Measurements from ENCODE around the gene RNF212B.
"Not testable (repeated sequence)": the region's sequence is repeated elsewhere in the genome, so short reads cannot be mapped to it uniquely, and the experiment has no call there.

The RNF212B gene

DNA sequence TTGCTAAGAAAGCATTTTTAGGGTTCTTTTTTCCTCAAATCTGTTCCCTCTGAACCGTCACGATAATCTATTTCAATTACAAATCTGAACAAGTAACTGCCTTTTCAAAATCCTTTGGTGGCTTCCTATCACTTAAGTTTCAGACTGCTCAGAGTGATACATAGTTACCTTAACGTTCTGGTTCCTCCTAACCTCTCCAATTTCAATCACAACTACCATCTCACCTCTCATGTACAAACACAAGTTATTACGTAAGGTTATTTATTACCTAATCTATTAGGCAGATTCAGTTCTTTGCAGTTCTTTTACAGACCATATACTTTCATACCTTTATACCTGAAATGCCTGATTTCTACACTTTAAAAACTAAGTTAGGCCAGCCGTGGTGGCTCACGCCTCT is 12.1 kb downstream of the RNF212B start:
- TF ChIP-seq, protein P1, sequence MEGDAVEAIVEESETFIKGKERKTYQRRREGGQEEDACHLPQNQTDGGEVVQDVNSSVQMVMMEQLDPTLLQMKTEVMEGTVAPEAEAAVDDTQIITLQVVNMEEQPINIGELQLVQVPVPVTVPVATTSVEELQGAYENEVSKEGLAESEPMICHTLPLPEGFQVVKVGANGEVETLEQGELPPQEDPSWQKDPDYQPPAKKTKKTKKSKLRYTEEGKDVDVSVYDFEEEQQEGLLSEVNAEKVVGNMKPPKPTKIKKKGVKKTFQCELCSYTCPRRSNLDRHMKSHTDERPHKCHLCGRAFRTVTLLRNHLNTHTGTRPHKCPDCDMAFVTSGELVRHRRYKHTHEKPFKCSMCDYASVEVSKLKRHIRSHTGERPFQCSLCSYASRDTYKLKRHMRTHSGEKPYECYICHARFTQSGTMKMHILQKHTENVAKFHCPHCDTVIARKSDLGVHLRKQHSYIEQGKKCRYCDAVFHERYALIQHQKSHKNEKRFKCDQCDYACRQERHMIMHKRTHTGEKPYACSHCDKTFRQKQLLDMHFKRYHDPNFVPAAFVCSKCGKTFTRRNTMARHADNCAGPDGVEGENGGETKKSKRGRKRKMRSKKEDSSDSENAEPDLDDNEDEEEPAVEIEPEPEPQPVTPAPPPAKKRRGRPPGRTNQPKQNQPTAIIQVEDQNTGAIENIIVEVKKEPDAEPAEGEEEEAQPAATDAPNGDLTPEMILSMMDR (IDR thresholded peaks at IDR 0.05; ENCODE audit: extremely low read depth, missing control alignments) = no peak

DNA sequence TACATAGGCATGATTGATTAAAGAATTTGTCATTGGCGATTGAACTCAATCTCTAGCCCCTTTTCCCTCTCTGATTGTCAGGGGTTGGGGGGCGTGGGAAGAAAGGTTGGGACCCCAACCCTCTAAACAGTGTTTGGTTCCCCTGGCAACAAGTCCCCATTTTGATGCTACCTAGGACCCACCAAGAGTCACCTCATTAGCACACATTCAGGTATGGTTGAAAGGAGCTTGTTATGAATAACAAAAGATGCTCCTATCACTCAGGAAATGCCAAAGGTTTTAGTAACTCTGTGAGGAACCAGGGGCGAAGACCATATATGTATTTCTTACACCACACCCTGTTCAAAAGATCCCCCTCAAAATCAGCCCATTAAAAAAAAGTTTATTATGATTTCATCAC is 14.3 kb downstream of the RNF212B start:
- TF ChIP-seq, protein P1 (IDR thresholded peaks at IDR 0.05; ENCODE audit: extremely low read depth, missing control alignments) = no peak
- DNase-seq (ENCODE audit: low spot score) = no peak

More for the DNA sequence above, 12.1 kb downstream of the RNF212B start:
- DNase-seq (ENCODE audit: low spot score) = no peak

DNA sequence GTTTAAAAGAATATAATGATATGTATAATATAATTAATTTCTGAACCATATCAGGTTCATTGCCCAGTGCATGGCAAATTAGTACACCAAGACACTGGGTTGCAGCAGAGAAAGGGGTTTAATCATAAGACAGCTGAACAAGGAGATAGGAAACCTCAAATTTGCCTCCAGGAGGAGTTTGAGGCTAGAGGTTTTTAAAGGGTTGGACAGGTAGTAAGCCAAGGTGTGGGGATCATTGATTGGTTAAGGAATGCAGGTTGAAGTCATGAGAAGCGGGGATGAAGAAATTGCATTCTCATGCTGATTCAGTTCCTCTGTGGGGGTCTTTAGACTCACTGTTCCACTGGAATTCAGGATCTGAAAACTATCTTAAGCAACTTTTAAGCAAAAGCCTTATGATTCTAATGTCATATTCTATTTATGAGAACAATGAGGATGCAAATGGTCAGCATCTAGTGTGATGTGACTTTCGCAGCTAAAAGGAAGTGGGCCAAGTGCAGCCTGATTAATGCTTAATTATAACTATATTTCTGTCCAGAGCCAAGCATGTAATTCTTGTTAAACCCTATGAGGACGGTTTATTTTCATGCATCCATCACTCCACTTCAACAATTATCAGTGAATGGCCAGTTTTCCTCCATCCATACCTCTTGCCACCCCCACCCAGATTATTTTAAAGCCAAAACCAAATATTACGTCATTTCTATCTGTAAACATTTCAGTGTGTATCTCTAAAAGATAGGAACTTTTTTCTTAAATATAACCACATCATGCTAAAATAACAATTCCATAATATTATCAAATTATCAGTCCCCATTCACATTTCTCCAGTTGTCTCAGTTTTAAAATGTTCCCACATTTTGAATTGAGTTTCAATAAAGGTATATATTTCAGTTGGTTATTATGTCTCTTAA is 14.9 kb downstream of the RNF212B start:
- TF ChIP-seq, protein P1 (IDR thresholded peaks at IDR 0.05; ENCODE audit: extremely low read depth, missing control alignments) = no peak
- DNase-seq (ENCODE audit: low spot score) = no peak

DNA sequence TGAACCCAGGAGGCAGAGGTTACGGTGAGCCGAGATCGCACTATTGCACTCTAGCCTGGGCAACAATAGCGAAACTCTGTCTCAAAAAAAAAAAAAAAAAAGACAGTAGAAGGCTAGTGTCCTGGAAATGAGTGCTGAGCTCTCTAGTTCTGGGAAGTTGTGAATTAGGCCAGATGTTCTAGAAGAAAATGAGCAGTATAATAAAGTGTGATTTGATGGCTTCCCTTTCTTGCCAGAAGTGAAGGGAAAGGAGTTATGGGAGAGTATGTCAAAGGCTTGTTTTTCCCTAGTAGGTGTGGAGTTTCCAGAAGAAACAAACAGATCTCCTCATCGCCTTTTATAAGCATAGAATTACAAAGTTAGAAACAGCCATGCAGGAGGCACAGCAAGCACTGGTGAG is 20.5 kb downstream of the RNF212B start:
- TF ChIP-seq, protein P1 (IDR thresholded peaks at IDR 0.05; ENCODE audit: extremely low read depth, missing control alignments) = no peak
- DNase-seq (ENCODE audit: low spot score) = no peak

DNA sequence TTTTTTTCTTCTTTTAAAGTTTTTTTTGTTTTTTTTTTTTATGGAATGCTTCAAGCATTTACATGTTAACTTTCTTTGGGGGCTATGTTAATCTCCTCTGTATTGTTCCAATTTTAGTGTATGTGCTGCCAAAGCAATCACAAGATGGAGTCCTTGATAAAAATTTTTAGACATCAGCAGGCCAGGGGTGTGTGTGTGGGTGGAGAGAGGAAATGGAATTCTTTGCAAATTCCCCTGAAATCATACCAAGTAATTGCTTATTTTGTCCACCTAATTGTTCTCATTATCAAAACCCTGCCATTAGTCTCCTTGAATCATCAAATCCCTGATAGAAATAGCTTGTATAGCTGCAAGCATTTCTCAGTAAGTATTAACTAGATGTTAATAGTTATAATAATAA is 21.7 kb downstream of the RNF212B start:
- DNase-seq (ENCODE audit: low spot score) = no peak
- TF ChIP-seq, protein P1 (IDR thresholded peaks at IDR 0.05; ENCODE audit: extremely low read depth, missing control alignments) = no peak

DNA sequence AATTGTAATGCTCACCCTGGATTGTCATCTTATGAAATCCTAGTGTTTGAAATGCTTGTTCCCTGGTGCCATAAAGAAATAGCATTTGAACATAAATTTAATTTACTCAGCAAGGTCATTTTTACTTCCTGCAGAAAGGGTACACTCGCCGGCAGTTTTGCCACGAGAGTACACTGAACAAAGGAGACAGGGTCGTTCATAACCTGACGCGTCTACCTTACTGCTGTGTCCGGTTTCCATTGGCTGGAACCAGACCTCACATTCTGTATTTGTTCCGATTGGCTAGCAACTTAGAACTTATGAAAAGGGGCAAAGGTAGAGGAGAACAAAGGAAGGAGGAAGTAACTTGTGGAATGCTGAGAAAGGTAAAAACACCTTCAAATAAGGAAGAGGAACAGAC is 23.1 kb downstream of the RNF212B start:
- not testable (repeated sequence) for DNase-seq (ENCODE audit: low spot score)

DNA sequence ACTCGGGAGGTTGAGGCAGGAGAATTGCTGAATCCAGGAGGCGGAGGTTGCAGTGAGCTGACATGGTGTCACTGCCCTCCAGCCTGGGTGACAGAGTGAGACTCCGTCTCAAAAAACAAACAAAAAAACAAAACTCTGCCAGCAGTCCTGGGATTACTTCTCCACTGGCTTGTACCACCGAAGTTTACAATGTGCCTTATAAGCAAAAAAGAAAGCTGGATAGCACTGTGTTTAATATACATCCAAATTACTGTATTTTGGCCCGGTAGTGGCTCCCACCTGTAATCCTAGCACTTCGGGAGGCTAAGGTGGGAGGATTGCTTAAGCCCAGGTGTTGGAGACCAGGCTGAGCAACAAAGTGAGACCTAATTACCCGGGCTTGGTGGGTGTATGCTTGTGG is 31.5 kb downstream of the RNF212B start:
- no peak for DNase-seq (ENCODE audit: low spot score)
- TF ChIP-seq, protein P1 (IDR thresholded peaks at IDR 0.05; ENCODE audit: extremely low read depth, missing control alignments) = no peak

DNA sequence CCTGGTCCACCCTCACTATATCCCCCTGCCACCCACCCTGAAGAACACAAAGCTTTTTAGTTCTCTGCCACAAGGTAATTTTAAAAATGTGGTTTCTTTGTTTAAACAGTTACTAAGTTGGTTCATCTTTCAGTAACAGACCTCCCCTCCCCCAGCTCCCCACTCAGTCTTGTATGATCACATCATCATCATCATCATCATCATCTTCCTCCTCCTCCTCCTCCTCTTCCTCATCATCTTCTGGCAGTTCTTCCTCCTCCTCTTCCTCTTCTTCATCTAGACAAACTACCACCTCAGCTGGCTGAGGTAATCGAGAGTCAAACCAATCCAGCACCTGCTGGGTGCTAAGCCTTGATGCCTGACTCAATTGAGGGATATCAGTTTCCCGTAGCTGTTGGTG is 37.7 kb downstream of the RNF212B start:
- TF ChIP-seq, protein P1 (IDR thresholded peaks at IDR 0.05; ENCODE audit: extremely low read depth, missing control alignments) = no peak
- no peak for DNase-seq (ENCODE audit: low spot score)

Data from GM20000 (cell line).